Calu3 (cell line): ENCODE data around the gene CALML5. TPM values are rescaled to one million over a fixed set of nuclear protein-coding genes. Genes with fewer than 3 reads are reported as not detected.

Experiments
- BruUV-seq: library from RNA; stranded (reverse); fragments of 400-500 nt; replicated peaks from 2 replicates; lab custom pipeline; 2021; lab: Mats Ljungman, UMichigan
- CTCF ChIA-PET: fragments of 300-600 bp; sonication (Branson Sonifier 250); formaldehyde crosslinking; loops from one replicate; lab custom pipeline; 2022; ENCODE audit warnings: antibody characterized with exemption; lab: Charles Lee
- DNase-seq: peaks from one replicate; pipeline ENCODE4 v3.0.0; 2022
- H3K27ac Mint-ChIP-seq: one replicate; pipeline ENCODE4 v1.8.0; 2022; ENCODE audit warnings: mixed read lengths; ENCODE audit not compliant: unreplicated experiment
- H3K27me3 Mint-ChIP-seq: one replicate; pipeline ENCODE4 v1.8.0; 2022; ENCODE audit warnings: mixed read lengths; ENCODE audit not compliant: unreplicated experiment
- H3K36me3 Mint-ChIP-seq: one replicate; pipeline ENCODE4 v1.8.0; 2022; ENCODE audit warnings: mild to moderate bottlenecking, moderate library complexity, mixed read lengths; ENCODE audit not compliant: insufficient read depth, unreplicated experiment
- H3K4me1 Mint-ChIP-seq: one replicate; pipeline ENCODE4 v1.8.0; 2022; ENCODE audit warnings: mild to moderate bottlenecking, low read depth, mixed read lengths; ENCODE audit not compliant: unreplicated experiment
- H3K4me3 Mint-ChIP-seq: one replicate; pipeline ENCODE4 v1.8.0; 2022; ENCODE audit warnings: mild to moderate bottlenecking, low read depth, moderate library complexity, mixed read lengths; ENCODE audit not compliant: unreplicated experiment
- H3K9me3 Mint-ChIP-seq: one replicate; pipeline ENCODE4 v1.8.0; 2022; ENCODE audit warnings: low read depth, mixed read lengths; ENCODE audit not compliant: unreplicated experiment
- intact Hi-C: fragments of 100-400 bp; cut with micrococcal nuclease; formaldehyde crosslinking; loops from one replicate; pipeline ENCODE4 v1.10.0; 2022; ENCODE audit not compliant: unreplicated experiment
- total RNA-seq: library from RNA; stranded (reverse); gene quantifications from 2 replicates; pipeline ENCODE4 v1.2.3, GENCODE V29; 2022
- TF ChIP-seq, protein P1 (sequence below): fragments of 200-600 bp; IDR thresholded peaks from one replicate; pipeline ENCODE4 v1.8.0; 2022; ENCODE audit warnings: antibody characterized with exemption; ENCODE audit not compliant: unreplicated experiment

Gene CALML5
- total RNA-seq, 1 experiment from 2014 or later, result not detected

DNA sequence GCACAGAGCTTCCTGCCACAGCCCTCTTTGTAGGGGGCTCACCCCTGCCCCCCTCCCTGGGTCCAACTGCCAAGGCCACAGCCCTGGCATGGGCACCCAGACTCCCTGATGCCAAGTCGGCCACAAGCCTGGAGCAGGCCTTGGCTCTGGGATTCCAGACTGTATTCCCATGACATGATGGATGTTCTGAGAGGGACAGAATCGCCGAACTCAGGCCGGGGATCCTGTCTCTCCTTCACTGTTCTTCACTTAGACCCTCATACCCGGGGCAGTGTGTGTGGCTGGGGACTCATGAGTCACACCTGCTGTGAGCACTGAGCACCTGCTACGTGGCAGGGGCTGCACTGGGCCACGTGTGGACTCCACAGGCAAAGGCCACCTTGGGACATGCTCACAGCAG, 7.9 kb downstream of the CALML5 start:
- Mint-ChIP-seq H3K4me3 (no peak overlapping the region), H3K36me3 (no peaks in the 10 kb centered on the region), H3K9me3 (no peaks in the 10 kb centered on the region), H3K27ac (no peak overlapping the region), H3K27me3 (no peaks in the 10 kb centered on the region), H3K4me1 (peaks cover 9% of the 10 kb centered on the region)
- BruUV-seq, result no TSS peak
- DNase-seq, result no peak
- intact Hi-C loops, result no loop called here
- TF ChIP-seq, protein P1, sequence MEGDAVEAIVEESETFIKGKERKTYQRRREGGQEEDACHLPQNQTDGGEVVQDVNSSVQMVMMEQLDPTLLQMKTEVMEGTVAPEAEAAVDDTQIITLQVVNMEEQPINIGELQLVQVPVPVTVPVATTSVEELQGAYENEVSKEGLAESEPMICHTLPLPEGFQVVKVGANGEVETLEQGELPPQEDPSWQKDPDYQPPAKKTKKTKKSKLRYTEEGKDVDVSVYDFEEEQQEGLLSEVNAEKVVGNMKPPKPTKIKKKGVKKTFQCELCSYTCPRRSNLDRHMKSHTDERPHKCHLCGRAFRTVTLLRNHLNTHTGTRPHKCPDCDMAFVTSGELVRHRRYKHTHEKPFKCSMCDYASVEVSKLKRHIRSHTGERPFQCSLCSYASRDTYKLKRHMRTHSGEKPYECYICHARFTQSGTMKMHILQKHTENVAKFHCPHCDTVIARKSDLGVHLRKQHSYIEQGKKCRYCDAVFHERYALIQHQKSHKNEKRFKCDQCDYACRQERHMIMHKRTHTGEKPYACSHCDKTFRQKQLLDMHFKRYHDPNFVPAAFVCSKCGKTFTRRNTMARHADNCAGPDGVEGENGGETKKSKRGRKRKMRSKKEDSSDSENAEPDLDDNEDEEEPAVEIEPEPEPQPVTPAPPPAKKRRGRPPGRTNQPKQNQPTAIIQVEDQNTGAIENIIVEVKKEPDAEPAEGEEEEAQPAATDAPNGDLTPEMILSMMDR, result no peak
- CTCF ChIA-PET, result interaction anchor here (0.6 kb wide), 1 partner anchor 769 kb away, joined by 3 read pairs; no protein-coding TSS in a partner anchor

DNA sequence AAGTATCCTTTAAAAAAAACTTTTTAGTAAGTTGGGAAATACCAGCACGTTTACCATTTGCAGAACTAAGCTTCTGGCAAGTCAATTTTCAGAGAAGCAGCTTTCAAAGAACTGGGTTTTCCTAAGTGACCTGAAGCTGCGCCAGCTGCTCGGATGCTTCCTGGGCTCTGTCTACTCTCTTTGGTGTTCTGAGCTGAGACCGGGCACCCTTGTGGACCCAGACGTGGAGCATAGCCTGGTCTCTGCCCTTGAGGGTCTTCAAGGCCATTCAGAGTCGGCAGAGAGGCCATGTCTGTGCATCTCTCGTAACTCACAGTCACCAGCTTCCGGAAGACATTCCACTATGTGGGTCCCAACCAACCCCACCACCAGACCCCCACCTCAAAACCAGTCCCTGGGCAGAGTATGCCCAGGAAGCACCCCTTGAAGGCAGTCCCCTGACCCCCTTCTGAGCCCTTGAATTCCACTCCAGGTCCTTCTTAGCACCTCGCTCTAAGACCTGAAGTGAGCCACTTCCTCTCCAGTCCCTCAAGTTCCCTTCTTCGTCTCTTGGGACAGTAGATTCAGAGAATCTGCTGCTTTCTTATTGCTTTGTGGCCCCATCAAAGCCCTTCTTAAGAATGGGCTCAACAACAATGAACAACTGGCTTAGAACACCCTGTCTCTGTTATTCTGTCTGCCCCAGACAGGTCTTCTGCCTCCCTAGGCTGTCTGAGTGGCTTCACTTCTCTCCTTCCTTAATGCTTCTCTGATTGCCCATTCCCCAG, 8.5 kb downstream of the CALML5 start:
- CTCF ChIA-PET, result interaction anchor here (0.6 kb wide), 1 partner anchor 769 kb away, joined by 3 read pairs; no protein-coding TSS in a partner anchor
- intact Hi-C loops, result no loop called here
- no peak overlapping the region for H3K4me3 Mint-ChIP-seq
- TF ChIP-seq, protein P1, result no peak
- no peaks in the 10 kb centered on the region for H3K36me3 Mint-ChIP-seq
- no peaks in the 10 kb centered on the region for H3K9me3 Mint-ChIP-seq
- no peaks in the 10 kb centered on the region for H3K27me3 Mint-ChIP-seq
- no TSS peak for BruUV-seq
- DNase-seq, result no peak
- H3K4me1 Mint-ChIP-seq, result peaks cover 9% of the 10 kb centered on the region
- H3K27ac Mint-ChIP-seq, result no peak overlapping the region

DNA sequence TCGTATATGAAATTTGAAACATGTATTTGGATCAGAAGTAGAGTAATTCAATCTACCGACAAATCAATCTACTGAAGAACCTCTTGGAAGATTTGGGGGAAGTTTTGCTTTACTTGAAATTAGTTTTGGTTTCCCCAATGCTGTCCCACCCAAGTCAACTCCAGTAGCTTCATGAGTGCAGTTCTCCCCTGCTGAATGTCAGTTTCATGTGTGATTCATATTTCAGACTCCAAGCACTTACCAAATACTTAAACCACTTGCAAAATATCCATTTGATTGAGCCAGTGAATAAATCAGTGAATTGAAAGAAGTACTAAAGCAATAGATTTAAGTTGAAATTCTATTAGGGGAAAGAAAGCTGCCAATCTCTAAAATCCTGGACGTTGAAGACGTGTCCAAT, 9.3 kb downstream of the CALML5 start:
- Mint-ChIP-seq H3K4me3 (no peak overlapping the region), H3K27me3 (no peaks in the 10 kb centered on the region), H3K4me1 (peaks cover 9% of the 10 kb centered on the region), H3K27ac (no peak overlapping the region), H3K9me3 (no peaks in the 10 kb centered on the region), H3K36me3 (no peaks in the 10 kb centered on the region)
- intact Hi-C loops, result no loop called here
- TF ChIP-seq, protein P1, result no peak
- CTCF ChIA-PET, result no interaction called here
- DNase-seq, result no peak
- no TSS peak for BruUV-seq

DNA sequence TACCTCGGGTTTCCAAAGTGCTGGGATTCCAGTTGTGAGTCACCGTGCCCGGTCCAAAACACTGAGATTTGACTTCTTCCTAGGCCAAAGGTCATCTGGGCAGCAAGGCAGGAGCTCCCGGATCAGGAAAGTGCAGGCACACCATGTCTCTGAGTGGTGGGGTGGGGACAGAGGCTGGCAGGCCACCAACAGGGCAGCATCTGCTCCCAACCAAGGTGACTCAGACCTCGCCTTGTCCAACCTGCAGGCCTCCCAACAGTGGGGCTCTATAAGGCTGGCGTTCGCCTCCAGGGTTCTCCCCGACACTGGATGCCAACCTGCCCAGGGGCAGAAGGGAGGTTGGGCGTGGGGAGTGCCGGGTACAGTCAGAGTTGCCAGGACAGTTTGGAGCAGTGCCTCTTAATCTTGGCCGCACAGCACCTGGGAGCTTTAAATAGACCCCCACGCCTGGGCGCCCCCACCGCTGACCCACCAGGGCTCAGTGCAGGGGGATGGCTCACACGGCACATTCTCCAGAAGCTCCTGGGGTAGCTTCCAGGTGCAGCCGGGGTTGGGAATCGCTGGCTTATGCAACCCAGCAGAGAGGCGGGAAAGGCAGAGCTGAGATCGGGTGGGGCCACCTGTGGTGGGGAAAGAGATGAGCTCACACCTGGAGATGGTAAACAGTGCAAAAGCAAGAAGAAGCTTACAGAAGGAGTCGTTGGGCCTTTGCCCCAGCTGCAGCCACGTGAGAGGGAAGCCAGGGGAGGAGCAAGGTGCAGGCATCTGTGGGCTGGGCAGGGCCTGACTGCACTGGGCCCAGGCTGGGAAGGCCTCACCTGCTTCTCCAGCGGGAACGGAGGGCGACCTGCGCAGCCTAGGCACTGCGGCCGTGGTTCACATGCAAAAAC, 10.9 kb downstream of the CALML5 start:
- BruUV-seq, result no TSS peak
- no peaks in the 10 kb centered on the region for H3K9me3 Mint-ChIP-seq
- intact Hi-C loops, result loop anchor here (1.0 kb wide), 1 partner anchor 15 kb away; no protein-coding TSS in a partner anchor
- peak; percentile 21 for DNase-seq
- H3K27ac Mint-ChIP-seq, result peak overlapping the region; percentile 53
- H3K4me3 Mint-ChIP-seq, result no peak overlapping the region
- no peaks in the 10 kb centered on the region for H3K36me3 Mint-ChIP-seq
- TF ChIP-seq, protein P1, result no peak
- peaks cover 9% of the 10 kb centered on the region for H3K4me1 Mint-ChIP-seq
- CTCF ChIA-PET, result interaction anchor here (1.0 kb wide), 1 partner anchor 40 kb away, joined by 3 read pairs; no protein-coding TSS in a partner anchor
- no peaks in the 10 kb centered on the region for H3K27me3 Mint-ChIP-seq
